ENCODE measurements around the gene PCDH9. TPM values are rescaled to one million over a fixed set of nuclear protein-coding genes. Genes with fewer than 3 reads are reported as not detected.
"Not testable (repeated sequence)": the region's sequence is repeated elsewhere in the genome, so short reads cannot be mapped to it uniquely, and the experiment has no call there.

Gene PCDH9
- total RNA-seq, 1 experiment from 2014 or later: 5.8 TPM

GRCh38 chr13:66623129-66623820 lies 606.9 kb downstream of the PCDH9 start:
- POLR2A ChIA-PET (ENCODE audit: low non-redundant PET): no interaction called here
- no peak overlapping the region for H3K27ac ChIP-seq (ENCODE audit: low read depth, low read length, poor library complexity, severe bottlenecking)
- BruUV-seq (replicated peaks): no TSS peak
- no peaks in the 10 kb centered on the region for H3K9me3 ChIP-seq (ENCODE audit: low read depth, low read length, poor library complexity, severe bottlenecking)
- H3K4me3 ChIP-seq (ENCODE audit: low read depth, low read length, poor library complexity, severe bottlenecking): no peak overlapping the region
- TF ChIP-seq CTCF (conservative IDR thresholded peaks at IDR 0.05; ENCODE audit: low read depth, low read length): no peak
- no peak for TF ChIP-seq EZH2 (IDR thresholded peaks at IDR 0.05; ENCODE audit: borderline replicate concordance, low read depth, low read length, poor library complexity, severe bottlenecking)
- CTCF ChIA-PET: no interaction called here
- no peak for DNase-seq (ENCODE audit: low spot score)
- no peaks in the 10 kb centered on the region for H3K4me1 ChIP-seq (ENCODE audit: insufficient read depth, low read length, poor library complexity, severe bottlenecking)
- intact Hi-C loops (cut with micrococcal nuclease; ENCODE audit: unreplicated experiment): loop anchor here (5.0 kb wide), 1 partner anchor 64 kb away; no protein-coding TSS in a partner anchor
- no peaks in the 10 kb centered on the region for H3K36me3 ChIP-seq (ENCODE audit: insufficient read depth, low read length, poor library complexity, severe bottlenecking)
- H3K27me3 ChIP-seq (replicated peaks; ENCODE audit: insufficient read depth, low read depth, low read length, poor library complexity): no peaks in the 10 kb centered on the region

- BruUV-seq (replicated peaks); H3K36me3 ChIP-seq (ENCODE audit: insufficient read depth, low read length, poor library complexity, severe bottlenecking); CTCF ChIA-PET; H3K27ac ChIP-seq (ENCODE audit: low read depth, low read length, poor library complexity, severe bottlenecking); H3K27me3 ChIP-seq (replicated peaks; ENCODE audit: insufficient read depth, low read depth, low read length, poor library complexity); H3K4me3 ChIP-seq (ENCODE audit: low read depth, low read length, poor library complexity, severe bottlenecking); POLR2A ChIA-PET (ENCODE audit: low non-redundant PET); H3K4me1 ChIP-seq (ENCODE audit: insufficient read depth, low read length, poor library complexity, severe bottlenecking); DNase-seq (ENCODE audit: low spot score); H3K9me3 ChIP-seq (ENCODE audit: low read depth, low read length, poor library complexity, severe bottlenecking): not testable (repeated sequence)
- intact Hi-C loops (cut with micrococcal nuclease; ENCODE audit: unreplicated experiment): loop anchor here (5.0 kb wide), 1 partner anchor 65 kb away; no protein-coding TSS in a partner anchor
Measured at GRCh38 chr13:66621906-66622447, 608.2 kb downstream of the PCDH9 start.

- no peaks in the 10 kb centered on the region for H3K4me1 ChIP-seq (ENCODE audit: insufficient read depth, low read length, poor library complexity, severe bottlenecking)
- no peaks in the 10 kb centered on the region for H3K9me3 ChIP-seq (ENCODE audit: low read depth, low read length, poor library complexity, severe bottlenecking)
- H3K27me3 ChIP-seq (replicated peaks; ENCODE audit: insufficient read depth, low read depth, low read length, poor library complexity): no peaks in the 10 kb centered on the region
- no TSS peak for BruUV-seq (replicated peaks)
- peak; percentile 44 for DNase-seq (ENCODE audit: low spot score)
- peak; percentile 52; the same call in 1 of the 2 replicates for TF ChIP-seq CTCF (conservative IDR thresholded peaks at IDR 0.05; ENCODE audit: low read depth, low read length)
- TF ChIP-seq EZH2 (IDR thresholded peaks at IDR 0.05; ENCODE audit: borderline replicate concordance, low read depth, low read length, poor library complexity, severe bottlenecking): no peak
- H3K4me3 ChIP-seq (ENCODE audit: low read depth, low read length, poor library complexity, severe bottlenecking): no peak overlapping the region
- no peaks in the 10 kb centered on the region for H3K36me3 ChIP-seq (ENCODE audit: insufficient read depth, low read length, poor library complexity, severe bottlenecking)
- CTCF ChIA-PET: interaction anchor here (0.6 to 1.1 kb wide), 3 partner anchors 38 to 693 kb away, joined by 3 to 6 read pairs (median 3); no protein-coding TSS in a partner anchor
- POLR2A ChIA-PET (ENCODE audit: low non-redundant PET): no interaction called here
- intact Hi-C loops (cut with micrococcal nuclease; ENCODE audit: unreplicated experiment): loop anchor here (5.0 kb wide), 1 partner anchor 604 kb away; no protein-coding TSS in a partner anchor
- H3K27ac ChIP-seq (ENCODE audit: low read depth, low read length, poor library complexity, severe bottlenecking): no peak overlapping the region
Measured at GRCh38 chr13:66618702-66619101, 611.4 kb downstream of the PCDH9 start.

Data from A673 (cell line).